Caco-2 (cell line): ENCODE results near the gene PDE4D. TPM values are rescaled to one million over a fixed set of nuclear protein-coding genes. Genes with fewer than 3 reads are reported as not detected.

Experiments used
- BruUV-seq: library from RNA; stranded (reverse); fragments of 400-500 nt; replicated peaks from 2 replicates; lab custom pipeline; 2021; lab: Mats Ljungman, UMichigan
- CTCF ChIA-PET: fragments of 300-600 bp; sonication (Branson Sonifier 250); formaldehyde crosslinking; loops from one replicate; lab custom pipeline; 2022; ENCODE audit warnings: antibody characterized with exemption; lab: Charles Lee
- POLR2A ChIA-PET: fragments of 300-600 bp; sonication (Branson Sonifier 250); formaldehyde crosslinking; loops from one replicate; lab custom pipeline; 2022; ENCODE audit warnings: antibody characterized with exemption; lab: Charles Lee
- DNase-seq, 2 experiments: peaks; one replicate each; pipeline versions ENCODE4 v3.0.0 to v3.0.0-alpha.2; 2020 to 2022
- H3K27me3 ChIP-seq: replicated peaks from 2 replicates; pipeline ENCODE4 v1.6.0; 2011; ENCODE audit warnings: low read length; ENCODE audit not compliant: control insufficient read depth, insufficient read depth
- H3K36me3 ChIP-seq: 2 replicates; pipeline ENCODE4 v1.5.1; 2011; ENCODE audit warnings: low read length; ENCODE audit not compliant: control insufficient read depth, insufficient read depth
- H3K4me1 ChIP-seq: fragments of 250-450 bp; sonication (Bioruptor Pico); 2 replicates; pipeline ENCODE4 v1.5.1; 2020; ENCODE audit warnings: mild to moderate bottlenecking
- H3K4me3 ChIP-seq: 2 replicates; pipeline ENCODE4 v1.5.1; 2011; ENCODE audit warnings: low read depth, mild to moderate bottlenecking, control low read depth, low read length
- H3K9me3 ChIP-seq: fragments of 250-450 bp; sonication (Bioruptor Pico); 2 replicates; pipeline ENCODE4 v1.5.1; 2020; ENCODE audit warnings: mild to moderate bottlenecking, moderate library complexity
- H3K27ac Mint-ChIP-seq: one replicate; pipeline ENCODE4 v1.8.0; 2022; ENCODE audit warnings: mixed read lengths; ENCODE audit not compliant: unreplicated experiment
- H3K27me3 Mint-ChIP-seq: one replicate; pipeline ENCODE4 v1.8.0; 2022; ENCODE audit warnings: mixed read lengths; ENCODE audit not compliant: insufficient read depth, unreplicated experiment
- H3K36me3 Mint-ChIP-seq: one replicate; pipeline ENCODE4 v1.8.0; 2022; ENCODE audit warnings: mild to moderate bottlenecking, mixed read lengths; ENCODE audit not compliant: insufficient read depth, unreplicated experiment
- H3K4me1 Mint-ChIP-seq: one replicate; pipeline ENCODE4 v1.8.0; 2022; ENCODE audit warnings: low read depth, mixed read lengths; ENCODE audit not compliant: unreplicated experiment
- H3K4me3 Mint-ChIP-seq: one replicate; pipeline ENCODE4 v1.8.0; 2022; ENCODE audit warnings: mild to moderate bottlenecking, moderate library complexity, mixed read lengths; ENCODE audit not compliant: unreplicated experiment
- H3K9me3 Mint-ChIP-seq: one replicate; pipeline ENCODE4 v1.8.0; 2022; ENCODE audit warnings: mixed read lengths; ENCODE audit not compliant: unreplicated experiment
- intact Hi-C: fragments of 100-400 bp; cut with micrococcal nuclease; formaldehyde crosslinking; loops from one replicate; pipeline ENCODE4 v1.10.0; 2022; ENCODE audit not compliant: unreplicated experiment
- total RNA-seq: library from RNA; stranded (reverse); gene quantifications from 2 replicates; pipeline ENCODE4 v1.2.3, GENCODE V29; 2022
- TF ChIP-seq, protein P1 (sequence below), 2 experiments: fragments of 200-600 bp in 1 of 2; IDR thresholded peaks; 1 replicate in 1 of 2; 2 replicates in 1 of 2; pipeline versions ENCODE4 v1.5.1 to v1.8.0; 2011 to 2022; ENCODE audit warnings: antibody characterized with exemption in 1 of 2, control low read depth in 1 of 2, inconsistent platforms in 1 of 2, low read depth in 1 of 2, low read length in 1 of 2, mild to moderate bottlenecking in 1 of 2, moderate library complexity in 1 of 2; ENCODE audit not compliant: insufficient read depth in 1 of 2, severe bottlenecking in 1 of 2, unreplicated experiment in 1 of 2

The PDE4D gene
- total RNA-seq, 1 experiment from 2014 or later: 89.8 TPM

DNA sequence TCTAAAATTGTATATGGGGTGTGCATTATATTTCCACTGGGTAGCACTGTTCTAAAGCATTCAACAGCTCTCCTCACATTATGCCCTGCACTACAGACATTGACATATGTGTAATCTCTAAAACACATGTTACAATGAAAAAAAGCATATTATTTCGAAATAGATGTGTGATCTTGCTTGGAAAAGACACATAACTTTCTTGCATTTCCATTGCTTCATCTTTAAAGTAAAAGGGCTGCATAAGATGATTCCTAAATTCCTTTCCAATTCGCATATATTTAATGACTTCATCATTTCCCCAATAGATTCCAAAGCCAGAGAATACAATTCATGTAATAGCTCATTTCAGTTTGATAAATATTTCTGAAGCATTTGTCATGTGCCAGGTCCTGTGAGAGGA is 566.9 kb downstream of the PDE4D start:
- no peaks in the 10 kb centered on the region for H3K9me3 ChIP-seq
- intact Hi-C loops: no loop called here
- Mint-ChIP-seq H3K36me3 (no peaks in the 10 kb centered on the region), H3K27me3 (no peaks in the 10 kb centered on the region), H3K9me3 (peaks cover 10% of the 10 kb centered on the region), H3K4me1 (peaks cover 7% of the 10 kb centered on the region), H3K4me3 (no peak overlapping the region), H3K27ac (no peak overlapping the region)
- peaks cover 7% of the 10 kb centered on the region for H3K4me1 ChIP-seq
- H3K4me3 ChIP-seq: no peak overlapping the region
- ChIA-PET CTCF (no interaction called here), POLR2A (no interaction called here)
- no TSS peak for BruUV-seq
- no peaks in the 10 kb centered on the region for H3K27me3 ChIP-seq
- DNase-seq: no peak
- TF ChIP-seq, protein P1, sequence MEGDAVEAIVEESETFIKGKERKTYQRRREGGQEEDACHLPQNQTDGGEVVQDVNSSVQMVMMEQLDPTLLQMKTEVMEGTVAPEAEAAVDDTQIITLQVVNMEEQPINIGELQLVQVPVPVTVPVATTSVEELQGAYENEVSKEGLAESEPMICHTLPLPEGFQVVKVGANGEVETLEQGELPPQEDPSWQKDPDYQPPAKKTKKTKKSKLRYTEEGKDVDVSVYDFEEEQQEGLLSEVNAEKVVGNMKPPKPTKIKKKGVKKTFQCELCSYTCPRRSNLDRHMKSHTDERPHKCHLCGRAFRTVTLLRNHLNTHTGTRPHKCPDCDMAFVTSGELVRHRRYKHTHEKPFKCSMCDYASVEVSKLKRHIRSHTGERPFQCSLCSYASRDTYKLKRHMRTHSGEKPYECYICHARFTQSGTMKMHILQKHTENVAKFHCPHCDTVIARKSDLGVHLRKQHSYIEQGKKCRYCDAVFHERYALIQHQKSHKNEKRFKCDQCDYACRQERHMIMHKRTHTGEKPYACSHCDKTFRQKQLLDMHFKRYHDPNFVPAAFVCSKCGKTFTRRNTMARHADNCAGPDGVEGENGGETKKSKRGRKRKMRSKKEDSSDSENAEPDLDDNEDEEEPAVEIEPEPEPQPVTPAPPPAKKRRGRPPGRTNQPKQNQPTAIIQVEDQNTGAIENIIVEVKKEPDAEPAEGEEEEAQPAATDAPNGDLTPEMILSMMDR (IDR thresholded peaks at IDR 0.05; ENCODE audit: insufficient read depth in 1 of 2, low read depth in 1 of 2, low read length in 1 of 2, severe bottlenecking in 1 of 2, unreplicated experiment in 1 of 2): no peak
- H3K36me3 ChIP-seq: no peaks in the 10 kb centered on the region

DNA sequence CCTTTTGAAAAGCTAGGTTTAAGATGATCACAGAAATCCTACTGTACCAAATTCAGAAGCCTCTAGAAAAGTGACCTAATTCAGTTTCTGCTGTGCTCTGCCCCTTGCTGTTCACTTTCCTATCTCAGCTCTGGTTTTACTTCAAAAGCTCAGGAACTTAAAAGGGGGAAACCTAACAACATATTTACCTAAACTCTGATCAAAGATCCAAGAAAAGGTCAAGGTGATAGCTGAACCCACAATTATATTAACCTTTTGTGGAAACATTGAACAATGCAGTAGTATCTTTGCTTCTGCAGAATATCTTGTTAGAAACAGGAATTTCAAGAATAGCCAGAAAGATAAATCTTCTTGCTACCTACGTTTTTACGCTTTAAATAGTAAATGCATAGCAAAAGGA is 568.5 kb downstream of the PDE4D start:
- Mint-ChIP-seq H3K9me3 (no peaks in the 10 kb centered on the region), H3K4me1 (peaks cover 7% of the 10 kb centered on the region), H3K27ac (no peak overlapping the region), H3K4me3 (no peak overlapping the region), H3K36me3 (no peaks in the 10 kb centered on the region), H3K27me3 (no peaks in the 10 kb centered on the region)
- ChIA-PET CTCF (interaction anchor here (0.6 kb wide), 1 partner anchor 23 kb away, joined by 3 read pairs; no protein-coding TSS in a partner anchor), POLR2A (no interaction called here)
- intact Hi-C loops: loop anchor here (2.0 kb wide), 1 partner anchor 58 kb away; no protein-coding TSS in a partner anchor
- TF ChIP-seq, protein P1 (IDR thresholded peaks at IDR 0.05; ENCODE audit: insufficient read depth in 1 of 2, low read depth in 1 of 2, low read length in 1 of 2, severe bottlenecking in 1 of 2, unreplicated experiment in 1 of 2): no peak
- H3K9me3 ChIP-seq: no peaks in the 10 kb centered on the region
- H3K4me1 ChIP-seq: peaks cover 7% of the 10 kb centered on the region
- DNase-seq: no peak
- H3K27me3 ChIP-seq: no peaks in the 10 kb centered on the region
- BruUV-seq: no TSS peak
- H3K4me3 ChIP-seq: no peak overlapping the region
- no peaks in the 10 kb centered on the region for H3K36me3 ChIP-seq

DNA sequence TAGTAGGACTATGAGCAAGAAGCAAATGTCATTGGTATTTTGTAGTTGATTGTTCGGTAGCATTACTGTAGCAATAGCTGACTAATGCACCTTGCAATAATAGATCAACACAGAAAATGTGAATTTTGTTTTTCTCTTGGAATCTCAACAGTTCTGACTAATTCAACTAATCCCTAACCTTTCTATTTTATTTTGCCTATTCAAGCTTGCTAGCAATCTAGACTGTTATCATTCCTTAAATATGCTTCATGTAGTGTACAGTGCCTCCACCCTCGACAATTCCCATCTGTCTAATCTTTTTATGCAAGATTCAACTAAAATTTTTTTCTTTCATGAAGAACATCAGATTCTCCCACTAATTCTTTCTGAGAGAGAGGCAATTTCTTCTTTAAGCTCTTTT is 570.6 kb downstream of the PDE4D start:
- peaks cover 7% of the 10 kb centered on the region for H3K4me1 Mint-ChIP-seq
- no peaks in the 10 kb centered on the region for H3K9me3 ChIP-seq
- TF ChIP-seq, protein P1 (IDR thresholded peaks at IDR 0.05; ENCODE audit: insufficient read depth in 1 of 2, low read depth in 1 of 2, low read length in 1 of 2, severe bottlenecking in 1 of 2, unreplicated experiment in 1 of 2): no peak
- H3K27me3 Mint-ChIP-seq: no peaks in the 10 kb centered on the region
- H3K27ac Mint-ChIP-seq: no peak overlapping the region
- no peak for DNase-seq
- no peaks in the 10 kb centered on the region for H3K27me3 ChIP-seq
- CTCF ChIA-PET: no interaction called here
- POLR2A ChIA-PET: no interaction called here
- BruUV-seq: no TSS peak
- no peak overlapping the region for H3K4me3 Mint-ChIP-seq
- H3K4me1 ChIP-seq: peaks cover 8% of the 10 kb centered on the region
- no peaks in the 10 kb centered on the region for H3K36me3 Mint-ChIP-seq
- H3K9me3 Mint-ChIP-seq: no peaks in the 10 kb centered on the region
- intact Hi-C loops: no loop called here
- no peaks in the 10 kb centered on the region for H3K36me3 ChIP-seq
- H3K4me3 ChIP-seq: no peak overlapping the region
